ENCODE results near the gene AKAP8L. TPM values are rescaled to one million over a fixed set of nuclear protein-coding genes. Genes with fewer than 3 reads are reported as not detected.

Gene AKAP8L
- total and polyA plus RNA-seq, 9 of the 15 experiments (the other 6 are each of a cell fraction or from before 2014, with no cell fraction given): 2.4 to 116 (median 70.7) TPM

DNA sequence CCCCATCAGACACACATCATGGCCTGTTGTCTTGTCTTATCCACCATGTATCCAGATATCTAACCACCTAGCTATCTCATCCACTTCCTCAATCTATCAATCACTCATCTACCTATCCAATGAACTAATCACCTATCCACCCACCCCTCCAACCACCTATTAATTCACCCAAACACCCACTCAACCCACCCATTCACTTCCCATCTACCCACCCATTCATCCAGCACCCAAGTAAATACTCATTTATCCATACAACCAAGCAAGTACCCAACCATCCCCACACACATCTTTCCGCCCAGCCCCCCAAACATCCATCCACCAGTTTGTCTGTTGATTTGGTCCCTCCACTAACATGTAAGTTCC is 31.7 kb upstream of the AKAP8L start:
- Histone ChIP-seq H3K36me3 (ENCODE audit: control insufficient read depth, insufficient read depth, low read length) (no peaks in the 10 kb centered on the region), H3K27ac (ENCODE audit: extremely low read depth, low read depth, low read length) (peak overlapping the region; percentile 32; the same call in 2 of the 3 replicates), H3K4me3 (no peak overlapping the region), H3K9me3 (replicated peaks; ENCODE audit: control insufficient read depth, insufficient read depth, low read depth, low read length) (no peaks in the 10 kb centered on the region), H3K9ac (ENCODE audit: insufficient read depth in 1 of 2, low read depth in 2 of 2, low read length in 2 of 2) (no peak overlapping the region), H4K20me1 (replicated peaks; ENCODE audit: control insufficient read depth, insufficient read depth, low read length) (0 out of 2 replicates have a peak, but pooled peaks cover 2% of the 10 kb centered on the region), H3K27me3 (ENCODE audit: control insufficient read depth in 2 of 2, insufficient read depth in 2 of 2, low read length in 2 of 2) (peaks cover 0 to 23% of the 10 kb centered on the region in 2 experiments; a peak in 1 of 5 replicates), H2AFZ (ENCODE audit: low read depth, low read length) (peak overlapping the region; percentile 92), H3K4me2 (ENCODE audit: insufficient read depth, low read length) (peak overlapping the region; percentile 84), H3K4me1 (replicated peaks in 1 of 2; ENCODE audit: control insufficient read depth in 2 of 2, insufficient read depth in 2 of 2, low read length in 2 of 2) (peaks cover 29 to 50% of the 10 kb centered on the region in 2 experiments), H3K9me1 (ENCODE audit: control insufficient read depth, insufficient read depth, low read length) (no peaks in the 10 kb centered on the region), H3K79me2 (ENCODE audit: control insufficient read depth, insufficient read depth, low read length) (no peaks in the 10 kb centered on the region)
- FAIRE-seq (no peak), DNase-seq (ENCODE audit: extremely low read depth in 1 of 4, low spot score in 3 of 4) (no peak), ATAC-seq (no peak)
- no peak for TF ChIP-seq EP300 (IDR thresholded peaks at IDR 0.05; ENCODE audit: low read length)
- 0 out of 2 replicates have a peak, but pooled peaks have one; percentile 14 for TF ChIP-seq SPI1 (IDR thresholded peaks at IDR 0.05; ENCODE audit: borderline replicate concordance, low read depth, low read length)
- TF ChIP-seq, protein P1, sequence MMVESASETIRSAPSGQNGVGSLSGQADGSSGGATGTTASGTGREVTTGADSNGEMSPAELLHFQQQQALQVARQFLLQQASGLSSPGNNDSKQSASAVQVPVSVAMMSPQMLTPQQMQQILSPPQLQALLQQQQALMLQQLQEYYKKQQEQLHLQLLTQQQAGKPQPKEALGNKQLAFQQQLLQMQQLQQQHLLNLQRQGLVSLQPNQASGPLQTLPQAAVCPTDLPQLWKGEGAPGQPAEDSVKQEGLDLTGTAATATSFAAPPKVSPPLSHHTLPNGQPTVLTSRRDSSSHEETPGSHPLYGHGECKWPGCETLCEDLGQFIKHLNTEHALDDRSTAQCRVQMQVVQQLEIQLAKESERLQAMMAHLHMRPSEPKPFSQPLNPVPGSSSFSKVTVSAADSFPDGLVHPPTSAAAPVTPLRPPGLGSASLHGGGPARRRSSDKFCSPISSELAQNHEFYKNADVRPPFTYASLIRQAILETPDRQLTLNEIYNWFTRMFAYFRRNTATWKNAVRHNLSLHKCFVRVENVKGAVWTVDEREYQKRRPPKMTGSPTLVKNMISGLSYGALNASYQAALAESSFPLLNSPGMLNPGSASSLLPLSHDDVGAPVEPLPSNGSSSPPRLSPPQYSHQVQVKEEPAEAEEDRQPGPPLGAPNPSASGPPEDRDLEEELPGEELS (CRISPR knock-in tag; IDR thresholded peaks at IDR 0.05; ENCODE audit: borderline replicate concordance): no peak
- 0 out of 2 replicates have a peak, but pooled peaks have one; percentile 0 for TF ChIP-seq MIER1 (IDR thresholded peaks at IDR 0.05; ENCODE audit: low read depth)
- TF ChIP-seq, protein P2, sequence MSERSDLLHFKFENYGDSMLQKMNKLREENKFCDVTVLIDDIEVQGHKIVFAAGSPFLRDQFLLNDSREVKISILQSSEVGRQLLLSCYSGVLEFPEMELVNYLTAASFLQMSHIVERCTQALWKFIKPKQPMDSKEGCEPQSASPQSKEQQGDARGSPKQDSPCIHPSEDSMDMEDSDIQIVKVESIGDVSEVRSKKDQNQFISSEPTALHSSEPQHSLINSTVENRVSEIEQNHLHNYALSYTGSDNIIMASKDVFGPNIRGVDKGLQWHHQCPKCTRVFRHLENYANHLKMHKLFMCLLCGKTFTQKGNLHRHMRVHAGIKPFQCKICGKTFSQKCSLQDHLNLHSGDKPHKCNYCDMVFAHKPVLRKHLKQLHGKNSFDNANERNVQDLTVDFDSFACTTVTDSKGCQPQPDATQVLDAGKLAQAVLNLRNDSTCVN (CRISPR knock-in tag; IDR thresholded peaks at IDR 0.05): no peak
- TF ChIP-seq, protein P3, sequence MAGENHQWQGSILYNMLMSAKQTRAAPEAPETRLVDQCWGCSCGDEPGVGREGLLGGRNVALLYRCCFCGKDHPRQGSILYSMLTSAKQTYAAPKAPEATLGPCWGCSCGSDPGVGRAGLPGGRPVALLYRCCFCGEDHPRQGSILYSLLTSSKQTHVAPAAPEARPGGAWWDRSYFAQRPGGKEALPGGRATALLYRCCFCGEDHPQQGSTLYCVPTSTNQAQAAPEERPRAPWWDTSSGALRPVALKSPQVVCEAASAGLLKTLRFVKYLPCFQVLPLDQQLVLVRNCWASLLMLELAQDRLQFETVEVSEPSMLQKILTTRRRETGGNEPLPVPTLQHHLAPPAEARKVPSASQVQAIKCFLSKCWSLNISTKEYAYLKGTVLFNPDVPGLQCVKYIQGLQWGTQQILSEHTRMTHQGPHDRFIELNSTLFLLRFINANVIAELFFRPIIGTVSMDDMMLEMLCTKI (IDR thresholded peaks at IDR 0.05; ENCODE audit: partially characterized antibody): no peak
- TF ChIP-seq, protein P4, sequence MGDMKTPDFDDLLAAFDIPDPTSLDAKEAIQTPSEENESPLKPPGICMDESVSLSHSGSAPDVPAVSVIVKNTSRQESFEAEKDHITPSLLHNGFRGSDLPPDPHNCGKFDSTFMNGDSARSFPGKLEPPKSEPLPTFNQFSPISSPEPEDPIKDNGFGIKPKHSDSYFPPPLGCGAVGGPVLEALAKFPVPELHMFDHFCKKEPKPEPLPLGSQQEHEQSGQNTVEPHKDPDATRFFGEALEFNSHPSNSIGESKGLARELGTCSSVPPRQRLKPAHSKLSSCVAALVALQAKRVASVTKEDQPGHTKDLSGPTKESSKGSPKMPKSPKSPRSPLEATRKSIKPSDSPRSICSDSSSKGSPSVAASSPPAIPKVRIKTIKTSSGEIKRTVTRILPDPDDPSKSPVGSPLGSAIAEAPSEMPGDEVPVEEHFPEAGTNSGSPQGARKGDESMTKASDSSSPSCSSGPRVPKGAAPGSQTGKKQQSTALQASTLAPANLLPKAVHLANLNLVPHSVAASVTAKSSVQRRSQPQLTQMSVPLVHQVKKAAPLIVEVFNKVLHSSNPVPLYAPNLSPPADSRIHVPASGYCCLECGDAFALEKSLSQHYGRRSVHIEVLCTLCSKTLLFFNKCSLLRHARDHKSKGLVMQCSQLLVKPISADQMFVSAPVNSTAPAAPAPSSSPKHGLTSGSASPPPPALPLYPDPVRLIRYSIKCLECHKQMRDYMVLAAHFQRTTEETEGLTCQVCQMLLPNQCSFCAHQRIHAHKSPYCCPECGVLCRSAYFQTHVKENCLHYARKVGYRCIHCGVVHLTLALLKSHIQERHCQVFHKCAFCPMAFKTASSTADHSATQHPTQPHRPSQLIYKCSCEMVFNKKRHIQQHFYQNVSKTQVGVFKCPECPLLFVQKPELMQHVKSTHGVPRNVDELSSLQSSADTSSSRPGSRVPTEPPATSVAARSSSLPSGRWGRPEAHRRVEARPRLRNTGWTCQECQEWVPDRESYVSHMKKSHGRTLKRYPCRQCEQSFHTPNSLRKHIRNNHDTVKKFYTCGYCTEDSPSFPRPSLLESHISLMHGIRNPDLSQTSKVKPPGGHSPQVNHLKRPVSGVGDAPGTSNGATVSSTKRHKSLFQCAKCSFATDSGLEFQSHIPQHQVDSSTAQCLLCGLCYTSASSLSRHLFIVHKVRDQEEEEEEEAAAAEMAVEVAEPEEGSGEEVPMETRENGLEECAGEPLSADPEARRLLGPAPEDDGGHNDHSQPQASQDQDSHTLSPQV (IDR thresholded peaks at IDR 0.05): no peak
- intact Hi-C loops (cut with micrococcal nuclease) (no loop called here), in situ Hi-C loops (cut with MboI) (no loop called here)
- POLR2A ChIA-PET: interaction anchor here (0.8 kb wide), 1 partner anchor 32 kb away, joined by 4 read pairs; the partner anchor contains the start of gene AKAP8L
- WGBS (ENCODE audit: insufficient coverage, low coverage, missing lambda C conversion rate): 89% methylated on average over 1 of the region's 1 CpG
- CTCF ChIA-PET (ENCODE audit: low intra/inter-chr PET ratio): interaction anchor here (0.7 kb wide), 1 partner anchor 273 kb away, joined by 3 read pairs; no protein-coding TSS in a partner anchor
- BruUV-seq (replicated peaks): no TSS peak
